ENCODE measurements around the gene KRTAP5-7. TPM values are rescaled to one million over a fixed set of nuclear protein-coding genes. Genes with fewer than 3 reads are reported as not detected.
"Not testable (repeated sequence)": the region's sequence is repeated elsewhere in the genome, so short reads cannot be mapped to it uniquely, and the experiment has no call there.

KRTAP5-7 gene
- total RNA-seq, 1 experiment from 2014 or later: not detected

DNA sequence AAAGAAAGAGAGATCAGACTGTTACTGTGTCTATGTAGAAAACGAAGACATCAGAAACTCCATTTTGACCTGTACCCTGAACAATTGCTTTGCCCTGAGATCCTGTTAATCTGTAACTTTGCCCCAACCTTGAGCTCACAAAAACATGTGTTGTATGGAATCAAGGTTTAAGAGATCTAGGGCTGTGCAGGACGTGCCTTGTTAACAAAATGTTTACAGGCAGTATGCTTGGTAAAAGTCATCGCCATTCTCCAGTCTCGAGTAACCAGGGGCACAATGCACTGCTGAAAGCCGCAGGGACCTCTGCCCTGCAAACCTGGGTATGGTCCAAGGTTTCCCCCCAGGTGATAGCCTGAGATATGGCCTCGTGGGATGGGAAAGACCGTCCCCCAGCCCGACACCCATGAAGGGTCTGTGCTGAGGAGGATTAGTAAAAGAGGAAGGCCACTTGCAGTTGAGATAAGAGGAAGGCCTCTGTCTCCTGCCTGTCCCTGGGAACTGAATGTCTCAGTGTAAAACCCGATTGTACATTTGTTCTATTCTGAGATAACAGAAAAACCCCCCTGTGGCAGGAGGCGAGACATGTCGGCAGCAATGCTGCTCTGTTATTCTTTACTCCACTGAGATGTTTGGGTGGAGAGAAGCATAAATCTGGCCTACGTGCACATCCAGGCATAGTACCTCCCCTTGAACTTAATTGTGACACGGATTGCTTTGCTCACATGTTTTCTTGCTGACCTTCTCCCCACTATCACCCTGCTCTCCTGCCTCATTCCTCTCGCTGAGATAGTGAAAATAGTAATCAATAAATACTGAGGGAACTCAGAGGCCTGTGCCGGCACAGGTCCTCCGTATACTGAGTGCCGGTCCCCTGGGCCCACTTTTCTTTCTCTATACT, 7.9 kb downstream of the KRTAP5-7 start:
- not testable (repeated sequence) for DNase-seq (ENCODE audit: low read depth in 1 of 2, low spot score in 2 of 2); H3K27ac ChIP-seq; H3K27me3 ChIP-seq (replicated peaks); H3K4me3 ChIP-seq; H3K4me1 ChIP-seq (replicated peaks); H3K9me3 ChIP-seq (replicated peaks); H3K36me3 ChIP-seq

DNA sequence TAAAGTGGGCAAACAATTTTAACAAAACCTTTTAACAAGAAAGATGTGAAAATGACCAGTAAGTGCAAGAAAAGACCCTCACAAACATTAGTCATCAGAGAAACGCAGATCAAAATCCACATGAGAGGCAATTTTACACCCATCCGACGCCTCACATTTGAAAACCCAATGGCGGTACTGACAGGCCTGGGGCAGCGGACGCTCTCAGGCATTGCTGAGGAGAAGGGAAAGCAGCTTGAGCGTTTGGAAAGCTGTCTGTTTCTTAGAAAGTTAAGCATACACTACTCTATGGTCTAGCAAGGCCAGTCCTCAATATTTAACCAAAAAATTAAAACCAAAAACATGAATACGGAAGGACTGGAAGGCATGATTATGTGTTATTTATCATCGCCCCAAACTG, 8.8 kb downstream of the KRTAP5-7 start:
- no peaks in the 10 kb centered on the region for H3K4me1 ChIP-seq (replicated peaks)
- no peaks in the 10 kb centered on the region for H3K36me3 ChIP-seq
- H3K27ac ChIP-seq: no peak overlapping the region
- no peak for DNase-seq (ENCODE audit: low read depth in 1 of 2, low spot score in 2 of 2)
- H3K27me3 ChIP-seq (replicated peaks): no peaks in the 10 kb centered on the region
- no peaks in the 10 kb centered on the region for H3K9me3 ChIP-seq (replicated peaks)
- H3K4me3 ChIP-seq: no peak overlapping the region

DNA sequence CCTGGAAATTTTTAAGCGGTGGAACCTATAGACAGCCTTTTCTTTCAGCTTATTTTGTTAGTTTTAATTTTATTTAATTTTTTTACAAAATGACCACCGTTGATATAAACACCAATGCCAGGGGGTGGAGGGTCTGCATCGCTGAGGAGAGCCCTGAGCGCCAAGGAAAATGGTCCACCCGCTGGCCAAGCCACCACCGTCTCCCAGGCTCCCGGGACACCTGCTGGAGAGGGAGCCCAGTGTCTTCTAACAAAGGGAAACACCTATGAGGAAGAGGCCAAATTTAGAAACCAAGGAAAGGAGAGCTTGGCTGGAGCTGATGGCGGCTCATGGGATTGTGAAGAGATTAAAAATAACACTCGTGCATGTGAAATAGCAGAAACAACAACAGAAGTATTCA, 10.5 kb downstream of the KRTAP5-7 start:
- Histone ChIP-seq H3K4me1 (replicated peaks) (no peaks in the 10 kb centered on the region), H3K27me3 (replicated peaks) (no peaks in the 10 kb centered on the region), H3K27ac (no peak overlapping the region), H3K4me3 (no peak overlapping the region), H3K9me3 (replicated peaks) (no peaks in the 10 kb centered on the region), H3K36me3 (no peaks in the 10 kb centered on the region)
- no peak for DNase-seq (ENCODE audit: low read depth in 1 of 2, low spot score in 2 of 2)

DNA sequence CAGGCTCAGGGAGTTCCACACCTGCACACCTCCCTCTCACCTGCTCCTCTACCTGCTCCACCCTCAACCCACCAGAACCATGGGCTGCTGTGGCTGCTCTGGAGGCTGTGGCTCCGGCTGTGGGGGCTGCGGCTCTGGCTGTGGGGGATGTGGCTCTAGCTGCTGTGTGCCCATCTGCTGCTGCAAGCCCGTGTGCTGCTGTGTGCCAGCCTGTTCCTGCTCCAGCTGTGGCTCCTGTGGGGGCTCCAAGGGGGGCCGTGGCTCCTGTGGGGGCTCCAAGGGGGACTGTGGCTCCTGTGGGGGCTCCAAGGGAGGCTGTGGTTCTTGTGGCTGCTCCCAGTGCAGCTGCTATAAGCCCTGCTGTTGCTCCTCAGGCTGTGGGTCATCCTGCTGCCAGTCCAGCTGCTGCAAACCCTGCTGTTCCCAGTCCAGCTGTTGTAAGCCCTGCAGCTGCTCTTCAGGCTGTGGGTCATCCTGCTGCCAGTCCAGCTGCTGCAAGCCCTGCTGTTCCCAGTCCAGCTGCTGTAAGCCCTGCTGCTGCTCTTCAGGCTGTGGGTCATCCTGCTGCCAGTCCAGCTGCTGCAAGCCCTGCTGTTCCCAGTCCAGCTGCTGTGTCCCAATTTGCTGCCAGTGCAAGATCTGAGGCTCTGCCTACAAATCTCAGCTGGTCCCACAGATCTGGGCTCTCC, 11.1 kb downstream of the KRTAP5-7 start, which contains the start of gene KRTAP5-8:
Gene KRTAP5-8, plus strand, starts transcription at position 49 of the 689 bp plus-strand sequence. Its CDS starts 31 bp downstream, at position 80.
- H3K4me3 ChIP-seq; H3K36me3 ChIP-seq; H3K9me3 ChIP-seq (replicated peaks); DNase-seq (ENCODE audit: low read depth in 1 of 2, low spot score in 2 of 2); H3K4me1 ChIP-seq (replicated peaks); H3K27ac ChIP-seq; H3K27me3 ChIP-seq (replicated peaks): not testable (repeated sequence)

DNA sequence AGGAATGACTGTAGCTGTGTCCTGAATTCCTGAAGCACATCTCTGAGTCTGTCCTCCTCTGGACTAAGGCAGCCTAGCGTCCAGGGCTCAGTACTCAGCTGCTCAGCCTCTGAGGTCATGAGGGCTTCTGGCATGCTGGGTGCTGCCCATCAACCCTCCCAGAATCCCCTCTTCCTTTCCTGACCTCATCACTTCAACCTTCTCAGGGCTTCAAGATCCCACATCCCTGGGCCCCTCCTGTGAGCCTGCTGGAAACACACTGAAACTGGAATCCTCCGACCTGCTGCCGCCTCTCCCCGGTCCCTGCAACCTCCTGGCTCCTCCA, 11.6 kb downstream of the KRTAP5-7 start:
- H3K9me3 ChIP-seq (replicated peaks): no peaks in the 10 kb centered on the region
- H3K36me3 ChIP-seq: no peaks in the 10 kb centered on the region
- H3K4me1 ChIP-seq (replicated peaks): no peaks in the 10 kb centered on the region
- no peak overlapping the region for H3K27ac ChIP-seq
- no peaks in the 10 kb centered on the region for H3K27me3 ChIP-seq (replicated peaks)
- no peak for DNase-seq (ENCODE audit: low read depth in 1 of 2, low spot score in 2 of 2)
- no peak overlapping the region for H3K4me3 ChIP-seq

DNA sequence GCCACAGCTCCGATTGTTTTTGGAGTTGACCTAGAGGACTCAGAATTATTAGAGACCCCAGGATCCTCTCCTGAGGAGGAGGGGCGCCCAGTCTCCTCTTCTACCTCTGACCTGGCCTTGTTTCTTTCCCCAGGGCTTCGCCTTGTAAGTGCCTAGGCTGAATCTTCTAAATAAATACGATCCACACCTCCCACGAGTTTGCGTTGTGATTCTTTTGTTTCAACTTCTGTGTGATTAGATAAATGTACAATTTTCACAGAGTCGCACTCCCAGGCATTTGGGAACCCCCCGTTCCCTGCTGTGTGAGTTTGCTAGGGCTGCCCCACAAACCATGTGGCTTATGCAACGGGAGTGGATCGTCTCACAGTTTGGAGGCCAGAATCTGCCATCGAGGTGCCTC, 11.9 kb downstream of the KRTAP5-7 start:
- DNase-seq (ENCODE audit: low read depth in 1 of 2, low spot score in 2 of 2): no peak
- H3K27ac ChIP-seq: no peak overlapping the region
- H3K4me1 ChIP-seq (replicated peaks): no peaks in the 10 kb centered on the region
- no peak overlapping the region for H3K4me3 ChIP-seq
- H3K27me3 ChIP-seq (replicated peaks): no peaks in the 10 kb centered on the region
- no peaks in the 10 kb centered on the region for H3K36me3 ChIP-seq
- H3K9me3 ChIP-seq (replicated peaks): no peaks in the 10 kb centered on the region

DNA sequence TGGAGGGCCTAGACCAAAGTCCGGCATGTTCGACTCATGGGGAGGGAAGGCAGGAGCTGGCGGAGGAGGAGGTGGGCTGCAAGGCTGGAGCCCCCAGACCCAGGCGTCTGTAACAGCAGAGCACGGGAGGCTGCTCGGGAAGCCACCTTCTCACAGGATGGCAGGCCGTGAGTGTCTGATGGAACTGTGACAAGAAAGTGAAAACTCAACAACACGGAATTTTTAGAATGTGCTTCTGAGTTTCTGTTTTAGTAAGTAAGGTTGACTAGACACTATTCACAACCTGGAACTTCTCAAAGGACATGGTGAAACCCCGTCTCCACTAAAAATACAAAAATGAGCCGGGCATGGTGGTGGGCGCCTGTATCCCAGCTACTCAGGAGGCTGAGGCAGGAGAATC, 12.9 kb downstream of the KRTAP5-7 start:
- not testable (repeated sequence) for H3K4me1 ChIP-seq (replicated peaks); H3K27me3 ChIP-seq (replicated peaks); DNase-seq (ENCODE audit: low read depth in 1 of 2, low spot score in 2 of 2); H3K9me3 ChIP-seq (replicated peaks); H3K4me3 ChIP-seq; H3K27ac ChIP-seq; H3K36me3 ChIP-seq

DNA sequence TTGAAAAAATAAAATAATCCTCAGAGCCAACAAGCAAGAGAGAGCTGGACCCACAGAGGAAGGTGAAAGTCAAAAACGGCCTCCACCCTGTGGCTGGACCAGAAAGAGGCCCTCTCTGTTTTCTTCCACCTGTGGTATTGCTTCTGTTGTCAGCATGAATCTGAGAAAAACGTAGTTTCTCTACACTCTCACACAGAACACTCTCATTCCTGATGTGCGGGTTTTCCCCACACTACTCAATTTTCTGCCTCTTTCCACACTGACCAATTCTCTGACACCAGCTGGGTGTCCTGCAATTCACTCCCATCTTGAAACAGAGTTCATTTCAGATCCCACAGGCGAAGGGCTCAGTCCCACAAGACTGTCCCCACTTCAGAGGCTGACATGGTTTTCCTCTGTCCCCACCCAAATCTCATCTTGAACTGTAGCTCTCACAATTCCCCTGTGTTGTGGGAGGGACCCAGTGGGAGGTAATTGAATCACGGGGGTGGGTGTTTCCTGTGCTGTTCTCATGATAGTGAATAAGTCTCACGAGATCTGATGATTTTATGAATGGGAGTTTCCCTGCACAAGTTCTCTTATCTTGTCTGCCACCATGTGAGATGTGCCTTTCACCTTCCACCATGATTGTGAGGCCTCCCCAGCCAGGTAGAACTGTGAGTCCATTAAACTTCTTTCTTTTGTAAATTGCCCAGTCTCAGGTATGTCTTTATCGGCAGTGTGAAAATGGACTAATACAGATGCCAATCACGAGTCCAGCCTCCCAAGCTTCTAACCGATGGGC, 13.6 kb downstream of the KRTAP5-7 start:
- not testable (repeated sequence) for H3K36me3 ChIP-seq; H3K4me1 ChIP-seq (replicated peaks); H3K4me3 ChIP-seq

DNA sequence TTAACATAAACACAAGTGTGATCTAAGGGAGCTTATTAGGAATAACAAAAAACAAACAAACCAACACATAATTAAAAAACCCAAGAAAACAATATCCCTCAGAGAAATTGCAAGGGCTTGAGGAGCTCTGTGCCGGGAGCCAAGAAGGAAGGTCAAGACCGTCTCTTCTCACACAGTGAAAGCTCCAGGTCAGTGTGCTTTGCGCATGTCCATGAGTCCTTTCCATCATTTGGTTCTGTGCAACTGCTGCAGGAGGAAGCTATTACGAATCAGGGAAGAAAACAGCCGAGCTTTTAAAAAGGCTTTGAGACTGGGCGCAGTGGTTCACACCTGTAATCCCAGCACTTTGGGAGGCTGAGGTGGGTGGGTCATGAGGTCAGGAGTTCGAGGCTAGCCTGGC, 15.3 kb downstream of the KRTAP5-7 start:
- Histone ChIP-seq H3K4me3 (no peak overlapping the region), H3K9me3 (replicated peaks) (no peaks in the 10 kb centered on the region), H3K36me3 (no peaks in the 10 kb centered on the region), H3K27ac (no peak overlapping the region), H3K27me3 (replicated peaks) (no peaks in the 10 kb centered on the region), H3K4me1 (replicated peaks) (no peaks in the 10 kb centered on the region)
- no peak for DNase-seq (ENCODE audit: low read depth in 1 of 2, low spot score in 2 of 2)

More for the DNA sequence above, 13.6 kb downstream of the KRTAP5-7 start:
- H3K27me3 ChIP-seq (replicated peaks); H3K9me3 ChIP-seq (replicated peaks); DNase-seq (ENCODE audit: low read depth in 1 of 2, low spot score in 2 of 2); H3K27ac ChIP-seq: not testable (repeated sequence)

DNA sequence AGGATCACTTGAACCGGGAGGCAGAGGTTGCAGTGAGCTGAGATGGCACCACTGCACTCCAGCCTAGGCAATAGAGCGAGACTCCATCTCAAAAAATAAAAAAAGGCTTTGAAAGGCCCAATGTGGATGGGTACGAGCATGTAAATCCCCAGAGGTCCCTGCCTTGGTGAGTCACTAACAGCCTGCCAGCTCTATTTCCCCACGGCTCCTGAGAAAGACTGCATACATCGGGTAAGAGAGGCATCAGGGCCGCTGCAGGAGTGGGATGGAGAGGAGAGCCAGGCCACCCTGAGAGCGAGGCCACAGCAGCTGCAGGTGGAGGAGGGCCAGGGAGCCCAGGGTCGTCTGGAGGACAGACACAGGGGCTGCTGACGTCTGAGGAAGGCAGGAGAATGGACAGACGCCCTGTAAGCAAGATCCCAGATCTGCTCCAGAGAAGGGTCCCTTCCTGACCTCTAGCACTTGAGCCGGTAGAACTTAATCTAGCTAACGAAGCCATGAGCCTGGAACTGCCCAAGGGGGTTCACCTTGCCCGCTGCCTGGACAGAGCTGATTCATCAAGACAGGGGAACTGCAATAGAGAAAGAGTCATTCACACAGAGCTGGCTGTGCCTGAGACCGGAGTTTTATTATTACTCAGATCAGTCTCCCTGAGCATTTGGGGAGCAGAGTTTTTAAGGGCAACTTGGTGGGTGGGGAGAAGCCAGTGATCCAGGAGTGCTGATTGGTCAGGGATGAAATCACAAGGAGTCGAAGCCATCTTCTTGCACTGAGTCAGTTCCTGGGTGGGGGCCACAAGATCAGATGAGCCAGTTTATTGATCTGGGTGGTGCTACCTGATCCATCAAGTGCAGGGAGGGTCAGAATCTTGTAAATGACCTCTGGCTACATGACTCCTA, 16.1 kb downstream of the KRTAP5-7 start:
- DNase-seq (ENCODE audit: low read depth in 1 of 2, low spot score in 2 of 2): no peak
- no peak overlapping the region for H3K4me3 ChIP-seq
- H3K4me1 ChIP-seq (replicated peaks): no peaks in the 10 kb centered on the region
- no peaks in the 10 kb centered on the region for H3K36me3 ChIP-seq
- H3K27me3 ChIP-seq (replicated peaks): no peaks in the 10 kb centered on the region
- H3K9me3 ChIP-seq (replicated peaks): no peaks in the 10 kb centered on the region
- H3K27ac ChIP-seq: no peak overlapping the region

DNA sequence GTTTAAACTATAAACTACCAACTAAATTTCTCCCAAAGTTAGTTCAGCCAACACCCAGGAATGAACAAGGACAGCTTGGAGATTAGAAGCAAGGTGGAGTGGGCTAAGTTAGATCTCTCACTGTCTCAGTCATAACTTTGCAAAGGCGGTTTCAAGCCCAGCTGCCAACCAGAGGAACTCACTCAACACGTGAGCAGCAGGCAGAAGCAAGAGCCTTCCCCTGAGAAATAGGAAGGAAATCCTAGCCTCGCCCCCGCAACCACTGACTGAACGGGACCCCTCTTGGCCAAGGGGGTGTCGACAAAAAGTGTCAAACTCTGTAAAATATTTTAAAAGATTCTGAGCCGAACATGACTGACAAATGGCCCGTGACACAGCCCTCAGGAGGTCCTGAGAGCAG, 16.8 kb downstream of the KRTAP5-7 start:
- no peaks in the 10 kb centered on the region for H3K36me3 ChIP-seq
- DNase-seq (ENCODE audit: low read depth in 1 of 2, low spot score in 2 of 2): no peak
- H3K27ac ChIP-seq: no peak overlapping the region
- H3K4me1 ChIP-seq (replicated peaks): no peaks in the 10 kb centered on the region
- no peaks in the 10 kb centered on the region for H3K9me3 ChIP-seq (replicated peaks)
- no peak overlapping the region for H3K4me3 ChIP-seq
- H3K27me3 ChIP-seq (replicated peaks): no peaks in the 10 kb centered on the region

DNA sequence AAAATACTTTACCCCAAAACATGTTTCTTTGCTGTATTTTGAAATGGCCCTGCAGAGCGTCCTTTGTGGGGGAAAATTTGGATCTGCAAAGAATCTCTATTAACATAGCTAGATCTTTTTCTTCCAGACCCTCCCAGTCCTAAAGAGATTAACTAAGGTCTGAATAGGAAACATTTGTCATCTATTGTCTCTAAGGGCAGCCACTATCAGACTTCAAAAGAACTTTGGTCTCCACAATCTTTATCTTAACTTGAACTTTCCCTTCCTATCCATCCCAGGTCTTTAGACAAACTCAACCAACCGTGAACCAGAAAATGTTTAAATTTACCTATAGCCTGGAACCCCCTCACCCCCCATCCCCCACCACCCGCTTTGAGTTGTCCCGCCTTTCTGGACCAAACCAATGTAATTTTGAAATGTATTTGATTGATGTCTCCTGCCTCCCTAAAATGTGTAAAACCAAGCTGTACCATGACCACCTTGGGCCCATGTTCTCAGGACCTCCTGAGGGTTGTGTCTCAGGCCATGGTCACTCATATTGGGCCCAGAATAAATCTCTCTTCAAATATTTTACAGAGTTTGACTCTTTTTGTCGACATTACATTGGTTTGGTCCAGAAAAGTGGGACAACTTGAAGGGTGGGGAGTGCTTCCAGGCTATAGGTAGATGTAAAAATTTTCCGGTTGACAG, 17.6 kb downstream of the KRTAP5-7 start:
- DNase-seq (ENCODE audit: low read depth in 1 of 2, low spot score in 2 of 2): no peak
- H3K27me3 ChIP-seq (replicated peaks): no peaks in the 10 kb centered on the region
- no peak overlapping the region for H3K27ac ChIP-seq
- no peaks in the 10 kb centered on the region for H3K9me3 ChIP-seq (replicated peaks)
- H3K36me3 ChIP-seq: no peaks in the 10 kb centered on the region
- no peak overlapping the region for H3K4me3 ChIP-seq
- H3K4me1 ChIP-seq (replicated peaks): no peaks in the 10 kb centered on the region

Data from SJSA1 (cell line).